Measurements from ENCODE around the gene SLC6A2. TPM values are rescaled to one million over a fixed set of nuclear protein-coding genes. Genes with fewer than 3 reads are reported as not detected.

The SLC6A2 gene
- total and polyA plus RNA-seq, 8 donors: 0.13 to 0.73 TPM; not detected in 6

GRCh38 chr16:55711959-55712876 lies 56.4 kb downstream of the SLC6A2 start:
- no peak overlapping the region for H3K27ac ChIP-seq
- DNase-seq: peak; percentile 66 to 86
- no peaks in the 10 kb centered on the region for H3K9me3 ChIP-seq
- H3K36me3 ChIP-seq: no peaks in the 10 kb centered on the region
- 21 to 29% (median 26%) methylated on average over 10 of the region's 10 CpGs for WGBS, 5 donors
- no peak overlapping the region for H3K4me3 ChIP-seq
- H3K4me1 ChIP-seq: no peaks in the 10 kb centered on the region
- intact Hi-C loops (cut with DNase I; ENCODE audit: low total_unique reads): loop anchor here (5.0 kb wide), 1 partner anchor 130 kb away; no protein-coding TSS in a partner anchor
- H3K27me3 ChIP-seq: peaks cover 0 to 36% (median 9%) of the 10 kb centered on the region in 3 donors
- TF ChIP-seq CTCF (IDR thresholded peaks at IDR 0.05) (peak in 5 of 7 experiments; percentile 38 to 73 (median 58)), POLR2A (IDR thresholded peaks at IDR 0.05) (no peak)

GRCh38 chr16:55713103-55713502 lies 57.3 kb downstream of the SLC6A2 start:
- no peaks in the 10 kb centered on the region for H3K4me1 ChIP-seq
- H3K27me3 ChIP-seq: peaks cover 0 to 44% (median 11%) of the 10 kb centered on the region in 3 donors
- H3K4me3 ChIP-seq: no peak overlapping the region
- no peaks in the 10 kb centered on the region for H3K36me3 ChIP-seq
- H3K27ac ChIP-seq: no peak overlapping the region
- intact Hi-C loops (cut with DNase I; ENCODE audit: low total_unique reads): loop anchor here (5.0 kb wide), 1 partner anchor 129 kb away; no protein-coding TSS in a partner anchor
- H3K9me3 ChIP-seq: no peaks in the 10 kb centered on the region
- WGBS, 5 donors: 73 to 82% (median 78%) methylated on average over 1 of the region's 1 CpG
- no peak for TF ChIP-seq POLR2AphosphoS5 (IDR thresholded peaks at IDR 0.05)
- no peak for DNase-seq

- intact Hi-C loops (cut with DNase I; ENCODE audit: low total_unique reads): no loop called here
- 72 to 85% (median 80%) methylated on average over 3 of the region's 3 CpGs for WGBS, 5 donors
- no peak for TF ChIP-seq EP300 (IDR thresholded peaks at IDR 0.05)
- no peak for TF ChIP-seq CTCF (IDR thresholded peaks at IDR 0.05)
- no peak for TF ChIP-seq POLR2A (IDR thresholded peaks at IDR 0.05)
- TF ChIP-seq POLR2AphosphoS5 (IDR thresholded peaks at IDR 0.05): no peak
Observed at GRCh38 chr16:55717326-55717725, 61.5 kb downstream of the SLC6A2 start.

GRCh38 chr16:55725055-55725777 lies 69.4 kb downstream of the SLC6A2 start:
- no peak for DNase-seq
- no peaks in the 10 kb centered on the region for H3K36me3 ChIP-seq
- no peaks in the 10 kb centered on the region for H3K4me1 ChIP-seq
- no peak overlapping the region for H3K4me3 ChIP-seq
- no peak overlapping the region for H3K27ac ChIP-seq
- peaks cover 0 to 22% (median 0%) of the 10 kb centered on the region in 3 donors for H3K27me3 ChIP-seq
- intact Hi-C loops (cut with DNase I; ENCODE audit: low total_unique reads): no loop called here
- 44 to 75% (median 69%) methylated on average over 5 of the region's 5 CpGs for WGBS, 5 donors
- no peak for TF ChIP-seq POLR2AphosphoS5 (IDR thresholded peaks at IDR 0.05)
- no peak for TF ChIP-seq CTCF (IDR thresholded peaks at IDR 0.05)
- TF ChIP-seq POLR2A (IDR thresholded peaks at IDR 0.05): no peak
- TF ChIP-seq EP300 (IDR thresholded peaks at IDR 0.05): no peak
- H3K9me3 ChIP-seq: no peaks in the 10 kb centered on the region

More at GRCh38 chr16:55717326-55717725, 61.5 kb downstream of the SLC6A2 start:
- Histone ChIP-seq H3K27ac (no peak overlapping the region), H3K4me3 (no peak overlapping the region), H3K4me1 (no peaks in the 10 kb centered on the region), H3K27me3 (peaks cover 0 to 27% (median 4%) of the 10 kb centered on the region in 3 donors), H3K9me3 (no peaks in the 10 kb centered on the region), H3K36me3 (no peaks in the 10 kb centered on the region)
- no peak for DNase-seq
